GM12875 (cell line): ENCODE measurements around the gene ESRRA.

Experiments
- H3K4me3 ChIP-seq: one replicate; pipeline ENCODE4 v1.5.1; 2011; ENCODE audit warnings: low read depth, low read length, control low read depth
- CTCF ChIP-seq: IDR thresholded peaks from 2 replicates; pipeline ENCODE4 v1.5.1; 2011; ENCODE audit warnings: low read depth, mild to moderate bottlenecking, control low read depth, inconsistent platforms, low read length, moderate library complexity, borderline replicate concordance; ENCODE audit not compliant: insufficient read depth

The ESRRA gene

GRCh38 chr11:64317325-64317960 lies 12.1 kb downstream of the ESRRA start, which contains the start of gene TRMT112:
Gene TRMT112 (minus strand): TSS chr11:64317559. CDS start chr11:64317526, 33 bp downstream.
- H3K4me3 ChIP-seq: peak within 1 kb of the TSS; percentile 85
- TF ChIP-seq CTCF: no peak

- H3K4me3 ChIP-seq: peak within 1 kb of the TSS; percentile 85
- peak; percentile 31; the same call in 1 of the 2 replicates for TF ChIP-seq CTCF
Measured at GRCh38 chr11:64317961-64318765, 12.8 kb downstream of the ESRRA start, which contains the start of gene PRDX5. Gene PRDX5 (plus strand): TSS chr11:64318121. CDS start chr11:64318216, 95 bp downstream.

- TF ChIP-seq CTCF: no peak
- peak overlapping the region; percentile 85 for H3K4me3 ChIP-seq
Measured at GRCh38 chr11:64318766-64319761, 13.7 kb downstream of the ESRRA start.

GRCh38 chr11:64320556-64320955 lies 15.2 kb downstream of the ESRRA start:
- no peak overlapping the region for H3K4me3 ChIP-seq
- TF ChIP-seq CTCF: no peak

GRCh38 chr11:64321026-64321425 lies 15.7 kb downstream of the ESRRA start:
- H3K4me3 ChIP-seq: no peak overlapping the region
- TF ChIP-seq CTCF: no peak

GRCh38 chr11:64321533-64321932 lies 16.2 kb downstream of the ESRRA start:
- no peak overlapping the region for H3K4me3 ChIP-seq
- TF ChIP-seq CTCF: no peak
